HL-60/S4 treated with retinoic acid at 250 ng/mL for 4 days and 3 days (cell line): ENCODE measurements around the gene KCNG2.

Experiments
- in situ Hi-C: fragments of 300-500 bp; cut with MboI; formaldehyde crosslinking; loops from 2 replicates; pipeline ENCODE4 v1.7.0; 2022; ENCODE audit warnings: low sequenced_read_pairs

KCNG2 gene

GRCh38 chr18:79766308-79766707 lies 31.4 kb upstream of the KCNG2 start:
- in situ Hi-C loops = no loop called here

DNA sequence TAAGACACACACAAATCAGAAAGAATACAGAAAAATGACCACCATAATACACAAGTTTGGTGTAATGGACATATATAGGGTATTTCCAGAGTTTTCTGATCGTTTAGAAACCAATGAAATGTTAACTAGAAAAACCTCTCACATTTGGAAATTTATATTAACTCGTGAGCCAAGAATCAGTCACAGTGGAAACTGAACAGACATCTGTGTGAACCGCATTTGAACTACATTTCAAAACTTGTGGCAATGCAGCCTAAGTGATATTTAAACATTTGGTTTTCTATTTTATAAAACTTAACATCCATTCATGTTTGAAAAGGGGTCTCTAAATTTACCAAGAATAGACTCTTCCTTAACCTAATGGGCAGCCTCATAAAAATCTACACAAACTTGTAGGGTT lies 29.0 kb upstream of the KCNG2 start:
- in situ Hi-C loops = no loop called here

DNA sequence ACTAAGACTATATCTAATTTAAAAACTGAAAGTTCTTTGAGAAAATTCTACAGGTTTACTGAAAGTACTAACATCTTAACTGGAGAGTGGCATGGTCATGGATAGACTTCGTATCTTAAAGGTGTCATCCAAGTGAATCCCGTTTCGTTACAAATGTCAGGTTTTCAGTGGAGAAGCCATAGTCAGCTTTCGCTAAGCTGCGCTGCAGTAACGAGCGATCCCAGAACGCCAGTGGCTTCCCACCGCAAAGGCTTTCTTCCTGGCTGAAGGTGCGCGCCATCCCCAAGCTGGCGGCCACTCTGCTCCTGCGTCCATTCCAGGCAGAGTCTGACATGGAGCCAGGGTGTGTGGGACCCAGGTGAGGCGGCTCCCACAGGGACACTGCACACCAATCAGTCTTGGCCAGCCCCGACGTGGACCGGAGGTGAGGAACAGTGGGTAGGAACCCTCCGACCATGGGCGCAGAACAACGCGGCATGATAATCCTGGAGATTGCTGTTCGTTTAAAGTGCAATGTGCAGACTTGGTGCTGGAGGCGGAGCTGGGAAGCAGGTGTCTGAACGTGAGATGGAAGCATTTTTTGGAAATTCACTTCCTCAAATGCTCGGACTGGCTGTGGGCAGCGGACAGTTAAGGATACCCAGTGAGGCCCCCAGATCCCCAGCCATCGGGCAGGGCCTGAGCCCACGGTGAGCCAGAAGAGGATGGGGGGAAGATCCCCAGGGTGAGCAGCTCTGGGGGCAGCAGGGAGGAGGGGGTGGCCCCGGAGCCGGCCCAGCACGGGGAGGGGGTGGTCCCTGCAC lies 27.8 kb upstream of the KCNG2 start:
- in situ Hi-C loops = no loop called here

DNA sequence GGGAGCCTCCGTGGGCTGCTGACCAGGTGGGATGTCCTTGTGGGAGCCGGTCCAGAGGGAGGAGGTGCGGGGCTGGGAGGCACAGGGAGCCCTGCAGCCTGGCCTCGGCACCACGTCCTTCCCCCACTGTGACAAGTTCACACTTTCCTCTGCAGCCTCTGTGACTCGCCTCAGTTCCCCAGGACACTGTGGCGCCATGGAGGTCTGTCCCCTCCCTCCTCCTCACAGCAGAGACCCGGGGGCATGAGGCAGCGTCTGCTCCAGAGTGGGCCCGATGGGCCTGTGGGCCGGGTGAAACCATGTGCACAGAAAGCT lies 27.3 kb upstream of the KCNG2 start:
- in situ Hi-C loops = no loop called here

DNA sequence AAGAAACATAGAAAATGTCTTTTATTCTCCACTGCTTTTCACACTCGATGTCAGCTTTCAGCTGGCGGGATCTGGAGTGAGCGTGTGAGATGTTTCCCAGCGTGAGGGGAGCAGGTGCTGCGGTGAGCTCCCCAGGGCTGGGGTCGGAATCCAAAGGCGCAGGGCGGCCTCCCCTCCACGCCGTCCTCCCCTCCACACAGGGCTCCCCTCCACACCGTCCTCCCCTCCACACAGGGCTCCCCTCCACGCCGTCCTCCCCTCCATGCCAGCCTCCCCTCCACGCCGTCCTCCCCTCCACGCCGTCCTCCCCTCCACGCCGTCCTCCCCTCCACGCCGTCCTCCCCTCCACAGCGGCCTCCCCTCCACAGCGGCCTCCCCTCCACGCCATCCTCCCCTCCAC lies 26.9 kb upstream of the KCNG2 start:
- in situ Hi-C loops = no loop called here

- in situ Hi-C loops = no loop called here
These were observed 26.2 kb upstream of the KCNG2 start for GRCh38 chr18:79771446-79772107.

DNA sequence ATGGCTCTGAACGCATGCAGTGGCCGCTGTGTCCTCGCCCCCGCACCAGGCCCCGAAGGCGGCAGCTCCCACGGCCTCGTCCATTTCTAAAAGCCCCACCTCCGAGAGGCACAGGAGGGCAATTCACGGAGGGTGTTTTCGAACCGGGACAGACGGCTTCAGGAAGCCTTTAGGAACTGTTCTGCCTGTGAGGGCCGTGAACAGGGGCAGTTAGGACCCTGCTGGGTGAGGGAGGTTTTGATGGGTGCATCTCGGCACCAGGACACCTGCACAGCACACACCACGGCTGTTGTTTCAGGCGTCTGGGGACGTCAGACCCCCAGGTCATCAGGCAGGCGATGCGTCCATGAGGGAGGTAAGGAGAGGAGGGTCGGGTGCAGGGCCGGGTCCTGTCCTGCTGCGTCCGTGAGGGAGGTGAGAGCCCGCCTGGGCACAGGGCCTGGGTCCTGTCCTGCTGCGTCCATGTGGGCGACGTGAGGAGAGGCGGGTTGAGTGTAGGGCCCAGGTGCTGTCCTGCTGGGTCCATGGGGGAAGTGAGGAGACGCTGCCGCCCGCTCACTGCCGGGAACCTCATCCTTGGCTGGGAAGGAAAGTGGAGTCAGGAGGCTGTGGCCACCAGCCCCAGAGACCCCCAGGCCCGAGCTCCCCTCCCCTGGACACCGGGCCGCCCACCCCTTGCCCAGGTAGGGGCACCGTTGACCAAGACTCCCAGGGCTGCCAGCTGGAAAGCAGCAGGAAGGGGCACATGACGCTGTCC lies 25.5 kb upstream of the KCNG2 start:
- in situ Hi-C loops = no loop called here

DNA sequence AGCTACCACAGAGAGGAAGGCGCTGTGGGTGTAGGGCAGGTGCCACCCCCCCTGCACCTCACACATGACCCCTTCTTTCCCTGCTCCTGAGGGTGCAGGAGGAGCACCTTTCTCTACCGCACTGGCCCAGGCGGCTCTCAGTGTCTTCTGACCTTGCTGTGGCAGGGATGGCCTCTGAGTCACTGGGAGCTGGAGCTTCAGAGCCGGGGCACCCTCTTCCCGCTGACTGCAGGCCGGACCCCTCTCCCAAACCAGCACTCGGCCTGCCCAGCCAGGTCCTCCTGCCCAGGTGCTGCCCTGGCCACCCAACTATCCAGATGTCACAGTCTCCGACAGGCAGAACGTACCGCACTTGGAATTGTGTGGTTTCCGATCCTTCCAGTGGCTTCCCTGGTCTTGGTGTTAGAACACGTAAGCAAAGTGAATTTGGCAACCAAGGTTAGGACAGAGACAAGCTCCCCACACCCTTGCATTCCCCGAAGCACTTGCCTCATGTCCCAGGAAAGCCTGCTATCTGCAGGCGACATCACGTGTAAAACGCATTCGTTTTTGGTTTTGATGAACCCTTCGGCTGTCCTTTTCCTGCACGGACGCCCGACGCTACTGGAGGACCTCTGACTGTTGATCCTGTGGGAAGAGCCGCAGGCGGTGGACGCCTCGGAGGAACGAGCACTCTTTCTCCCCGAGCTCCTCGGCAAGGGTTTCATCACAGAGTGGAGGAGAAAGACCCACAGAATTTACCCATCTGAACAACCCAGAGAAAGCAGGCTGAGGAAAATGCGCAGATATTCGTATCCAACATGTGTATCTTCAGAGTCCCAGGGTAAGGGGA lies 24.7 kb upstream of the KCNG2 start:
- in situ Hi-C loops = no loop called here

DNA sequence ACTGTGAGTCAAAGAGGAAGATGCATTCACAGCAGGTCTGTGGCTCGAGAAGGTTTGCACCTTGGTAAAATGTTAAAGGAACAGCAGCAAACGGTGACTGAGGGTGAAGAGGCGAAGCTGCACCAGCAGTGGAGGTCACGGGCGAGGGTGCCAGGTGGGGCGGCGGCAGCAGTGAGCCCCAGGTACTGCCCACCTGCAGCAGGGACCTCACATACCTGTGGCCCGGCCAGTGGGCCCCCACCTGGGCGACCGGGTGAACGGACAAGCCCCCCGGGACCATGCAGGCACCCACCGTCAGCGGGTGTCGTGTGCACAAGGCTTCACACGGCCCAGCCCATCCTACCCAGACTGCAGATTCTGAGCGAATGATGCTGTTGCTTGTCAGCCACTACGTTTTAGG lies 23.6 kb upstream of the KCNG2 start:
- in situ Hi-C loops = no loop called here

- in situ Hi-C loops = no loop called here
These were observed 22.1 kb upstream of the KCNG2 start for GRCh38 chr18:79775441-79776221.

DNA sequence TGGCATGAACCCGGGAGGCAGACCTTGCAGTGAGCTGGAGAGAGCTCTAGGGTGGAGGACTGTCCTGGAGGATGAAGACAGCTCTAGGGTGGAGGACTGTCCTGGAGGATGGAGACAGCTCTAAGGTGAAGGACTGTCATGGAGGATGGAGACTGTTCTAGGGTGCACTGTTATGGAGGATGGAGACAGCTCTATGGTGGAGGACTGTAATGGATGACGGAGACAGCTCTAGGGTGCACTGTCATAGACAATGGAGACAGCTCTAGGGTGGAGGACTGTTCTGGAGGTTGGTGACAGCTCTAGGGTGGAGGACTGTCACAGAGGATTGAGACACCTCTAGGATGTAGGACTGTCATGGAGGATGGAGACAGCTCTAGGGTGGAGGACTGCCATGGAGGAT lies 21.1 kb upstream of the KCNG2 start:
- in situ Hi-C loops = no loop called here

DNA sequence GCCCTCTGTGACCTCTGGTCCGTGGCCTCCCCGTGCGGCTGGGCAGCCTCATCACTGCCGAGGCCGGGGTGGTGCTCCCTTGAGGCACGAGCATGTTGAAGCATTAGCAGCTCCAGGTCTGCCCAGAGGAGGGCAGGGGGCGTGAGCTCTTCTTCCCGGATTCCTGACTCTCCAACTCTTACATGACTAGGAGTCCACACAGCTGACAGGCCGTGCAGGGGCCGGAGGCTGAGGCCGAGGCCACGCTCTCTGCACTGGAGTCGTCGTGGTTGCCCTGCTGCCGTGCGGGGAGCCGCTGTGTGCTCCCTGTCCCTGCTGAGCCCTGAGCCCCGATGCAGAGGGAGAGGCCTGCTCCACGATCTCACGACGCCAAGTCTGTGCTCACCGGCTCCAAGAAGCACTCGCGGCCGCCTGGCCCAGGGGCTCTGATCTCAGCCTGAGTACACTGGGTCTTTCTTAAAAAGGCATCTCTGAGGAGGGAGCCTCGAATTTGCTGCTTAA lies 19.4 kb upstream of the KCNG2 start:
- in situ Hi-C loops = no loop called here

DNA sequence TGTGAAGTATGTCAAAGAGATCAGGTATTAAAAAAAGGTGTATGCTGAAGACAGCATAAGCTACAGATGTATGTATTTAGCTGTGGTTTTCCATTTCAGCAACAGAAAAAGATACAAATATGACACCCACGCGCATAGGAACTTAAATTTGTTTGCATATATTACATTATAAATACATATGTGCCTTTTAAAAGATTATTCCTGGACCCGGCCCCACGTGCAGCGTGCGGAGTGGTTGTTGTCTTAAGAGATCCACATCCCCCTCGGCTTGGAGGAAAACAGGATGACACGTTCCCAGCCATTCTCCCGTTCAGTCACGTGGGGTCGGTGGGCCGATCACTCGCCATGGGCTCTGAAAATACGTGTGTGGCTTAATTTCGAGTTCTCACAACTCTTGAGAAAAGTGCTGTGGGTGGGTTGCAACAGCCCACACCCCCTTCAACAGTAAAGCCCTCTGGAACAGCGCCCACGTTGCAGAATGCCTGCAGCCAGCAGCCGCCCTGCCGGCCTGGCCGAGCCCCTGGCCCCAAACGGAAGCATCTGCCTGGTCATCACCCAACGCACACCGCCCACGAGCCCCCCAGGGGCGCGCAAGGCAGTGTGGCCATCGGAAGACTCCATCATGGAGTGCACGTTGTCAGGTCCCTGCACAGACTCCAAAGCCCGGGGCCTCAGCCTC lies 18.6 kb upstream of the KCNG2 start:
- in situ Hi-C loops = no loop called here

DNA sequence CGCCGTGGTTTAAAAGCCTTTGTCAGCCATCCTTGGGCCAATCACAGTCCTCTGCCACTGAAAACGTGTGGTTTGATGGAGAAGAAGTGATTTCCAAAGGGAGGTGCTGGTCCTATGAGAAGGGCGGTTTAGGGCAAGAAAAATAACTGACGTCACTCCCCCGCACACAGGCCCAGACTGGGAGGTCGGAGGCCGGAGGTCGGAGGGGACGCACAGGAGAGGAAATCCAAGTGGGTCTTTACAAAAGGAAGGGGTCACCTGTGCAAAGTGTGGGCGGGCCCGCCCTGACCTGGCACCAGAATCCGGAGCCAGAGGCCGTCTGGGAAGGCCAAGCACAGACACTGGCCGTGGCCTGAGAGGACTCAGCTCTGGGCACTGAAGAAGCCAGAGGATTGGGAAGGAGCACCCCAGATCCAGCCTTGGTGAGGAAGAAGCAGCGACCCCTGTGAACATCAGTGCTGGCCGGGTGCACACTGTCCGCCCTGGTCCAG lies 18.0 kb upstream of the KCNG2 start:
- in situ Hi-C loops = no loop called here

GRCh38 chr18:79780547-79780946 lies 17.2 kb upstream of the KCNG2 start:
- in situ Hi-C loops = no loop called here

DNA sequence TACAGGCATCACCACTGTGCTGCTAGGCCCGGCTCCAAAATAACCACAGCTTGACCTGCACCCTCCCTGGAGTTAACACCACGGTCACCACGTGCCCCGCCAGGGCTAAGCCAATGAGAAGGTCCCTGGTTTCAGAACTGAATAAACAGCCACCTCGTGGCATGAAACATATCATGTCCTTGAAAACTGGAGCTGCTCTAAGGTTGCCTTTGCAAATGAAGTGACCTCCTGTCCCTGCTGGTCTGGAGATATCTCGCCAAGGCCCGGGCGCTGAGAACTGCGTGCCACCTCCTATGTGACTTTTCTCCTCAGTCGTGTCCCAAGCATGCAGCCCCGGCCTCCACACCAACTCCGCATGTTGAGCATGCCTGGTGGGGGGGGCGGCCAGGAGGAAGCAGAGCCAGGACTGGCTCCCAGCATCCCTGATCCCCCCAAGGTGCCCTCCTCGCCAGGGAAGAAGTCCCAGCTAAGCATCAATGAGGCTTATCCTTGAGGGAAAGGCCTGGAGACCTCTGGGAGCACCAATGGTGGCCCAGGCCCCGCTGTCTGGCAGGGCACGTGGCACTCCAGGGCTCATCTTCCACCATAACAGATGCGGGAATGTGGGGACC lies 16.3 kb upstream of the KCNG2 start:
- in situ Hi-C loops = no loop called here

GRCh38 chr18:79782566-79783308 lies 15.0 kb upstream of the KCNG2 start:
- in situ Hi-C loops = no loop called here
